22Rv1 (cell line): ENCODE results near the gene LONP2.
A peak's percentile ranks its signal among the peaks of the same experiment; 100 is the strongest.

Experiments
- H3K27ac ChIP-seq: fragments of 450-650 bp; 2 replicates; pipeline ENCODE4 v1.5.1; 2017
- CTCF ChIP-seq: fragments of 450-650 bp; IDR thresholded peaks from 2 replicates; pipeline ENCODE4 v1.5.1; 2017; ENCODE audit warnings: mild to moderate bottlenecking
- ZFX ChIP-seq: fragments of 450-650 bp; IDR thresholded peaks from 2 replicates; pipeline ENCODE4 v1.6.1; 2017; ENCODE audit warnings: antibody characterized with exemption, borderline replicate concordance

The LONP2 gene

GRCh38 chr16:48279199-48279598, 35.1 kb downstream of the LONP2 start:
- TF ChIP-seq CTCF, result no peak
- no peak for TF ChIP-seq ZFX
- no peak overlapping the region for H3K27ac ChIP-seq

- H3K27ac ChIP-seq, result no peak overlapping the region
Observed at GRCh38 chr16:48280546-48280945, 36.4 kb downstream of the LONP2 start.

GRCh38 chr16:48282636-48283263, 38.6 kb downstream of the LONP2 start:
- H3K27ac ChIP-seq, result peak overlapping the region; percentile 84
- TF ChIP-seq ZFX (no peak), CTCF (no peak)

More at GRCh38 chr16:48280546-48280945, 36.4 kb downstream of the LONP2 start:
- TF ChIP-seq CTCF, result no peak
- no peak for TF ChIP-seq ZFX

GRCh38 chr16:48284772-48285409, 40.8 kb downstream of the LONP2 start:
- TF ChIP-seq ZFX, result no peak
- TF ChIP-seq CTCF, result no peak

GRCh38 chr16:48287239-48287638, 43.1 kb downstream of the LONP2 start:
- TF ChIP-seq CTCF, result no peak
- TF ChIP-seq ZFX, result no peak

More at GRCh38 chr16:48284772-48285409, 40.8 kb downstream of the LONP2 start:
- peak overlapping the region; percentile 84 for H3K27ac ChIP-seq

GRCh38 chr16:48291303-48291702, 47.2 kb downstream of the LONP2 start:
- TF ChIP-seq CTCF, result no peak
- TF ChIP-seq ZFX, result no peak
- peak overlapping the region; percentile 84 for H3K27ac ChIP-seq

More at GRCh38 chr16:48287239-48287638, 43.1 kb downstream of the LONP2 start:
- peak overlapping the region; percentile 84 for H3K27ac ChIP-seq

GRCh38 chr16:48291754-48292153, 47.7 kb downstream of the LONP2 start:
- H3K27ac ChIP-seq, result peak overlapping the region; percentile 84
- TF ChIP-seq ZFX, result no peak
- no peak for TF ChIP-seq CTCF
